Midbrain (tissue), 1 donor: ENCODE results near the gene ST8SIA1.
"Not testable (repeated sequence)": the region's sequence is repeated elsewhere in the genome, so short reads cannot be mapped to it uniquely, and the experiment has no call there.

ENCODE experiments used
- DNase-seq: peaks from one replicate; lab custom pipeline; 2025; lab: John Stamatoyannopoulos, UW

The ST8SIA1 gene, protein sequence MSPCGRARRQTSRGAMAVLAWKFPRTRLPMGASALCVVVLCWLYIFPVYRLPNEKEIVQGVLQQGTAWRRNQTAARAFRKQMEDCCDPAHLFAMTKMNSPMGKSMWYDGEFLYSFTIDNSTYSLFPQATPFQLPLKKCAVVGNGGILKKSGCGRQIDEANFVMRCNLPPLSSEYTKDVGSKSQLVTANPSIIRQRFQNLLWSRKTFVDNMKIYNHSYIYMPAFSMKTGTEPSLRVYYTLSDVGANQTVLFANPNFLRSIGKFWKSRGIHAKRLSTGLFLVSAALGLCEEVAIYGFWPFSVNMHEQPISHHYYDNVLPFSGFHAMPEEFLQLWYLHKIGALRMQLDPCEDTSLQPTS

DNA sequence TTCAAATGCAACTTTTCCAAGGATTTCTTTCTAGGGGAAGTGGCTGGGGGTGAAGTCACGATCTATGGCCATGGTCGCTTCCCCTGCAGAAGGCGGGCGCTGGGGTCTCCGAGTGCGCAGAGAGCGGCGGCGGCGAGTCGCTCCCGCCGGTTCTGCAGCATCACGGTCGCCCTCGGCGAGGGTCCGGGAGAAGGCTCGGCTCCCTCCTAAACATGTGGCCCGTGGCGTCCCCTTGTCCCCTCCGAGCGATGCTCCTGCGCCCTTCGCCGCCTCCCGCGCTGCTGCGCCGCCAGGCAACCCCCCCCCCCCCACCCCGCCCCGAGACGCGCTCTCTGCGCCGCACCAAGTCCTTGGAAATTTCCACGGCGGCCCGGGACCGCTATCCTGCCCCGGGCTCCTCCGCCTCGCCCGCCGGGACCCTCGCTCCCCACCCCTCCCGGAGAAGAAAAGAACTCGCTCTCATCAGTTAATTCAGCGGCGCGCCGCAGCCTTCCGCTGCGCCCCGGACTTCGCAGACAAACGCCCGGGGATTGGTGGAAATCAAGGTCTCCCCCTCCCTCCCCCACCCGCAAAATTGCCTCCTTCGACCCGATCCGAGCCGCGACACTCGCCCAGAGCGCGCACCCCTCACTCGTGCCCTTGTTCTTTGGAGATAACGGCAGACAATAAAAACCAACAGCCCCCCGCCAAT lies at the start of gene ST8SIA1:
ST8SIA1 (minus strand) TSS at position 298 of the 691 bp plus-strand sequence. CDS start 475 bp downstream, outside the sequence.
- DNase-seq = peak; percentile 42

DNA sequence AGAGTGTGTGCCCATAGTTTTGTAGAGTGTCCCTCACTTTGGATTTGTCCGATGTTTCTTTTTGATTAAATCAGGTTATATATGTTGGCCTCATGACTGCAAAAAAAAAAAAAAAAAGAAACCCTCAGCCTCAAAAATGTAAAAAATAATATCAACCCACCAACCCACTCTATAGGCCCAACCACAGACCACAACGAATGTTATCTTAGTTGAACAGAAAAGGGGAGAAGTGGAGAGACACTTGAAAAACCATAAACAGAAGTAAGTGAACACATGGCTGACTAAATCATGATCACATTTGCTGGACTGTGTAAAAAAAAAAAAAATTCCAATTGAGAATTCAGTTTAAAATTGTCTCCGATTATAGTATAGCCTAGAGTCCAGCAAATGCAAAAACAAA lies 45.5 kb upstream of the ST8SIA1 start:
- no peak for DNase-seq

GRCh38 chr12:22377731-22378496 lies 43.4 kb upstream of the ST8SIA1 start:
- no peak for DNase-seq

GRCh38 chr12:22376596-22377150 lies 42.2 kb upstream of the ST8SIA1 start:
- DNase-seq = not testable (repeated sequence)

GRCh38 chr12:22374508-22374907 lies 40.0 kb upstream of the ST8SIA1 start:
- DNase-seq = no peak

- DNase-seq = no peak
Observed at GRCh38 chr12:22372277-22372837, 37.9 kb upstream of the ST8SIA1 start.

DNA sequence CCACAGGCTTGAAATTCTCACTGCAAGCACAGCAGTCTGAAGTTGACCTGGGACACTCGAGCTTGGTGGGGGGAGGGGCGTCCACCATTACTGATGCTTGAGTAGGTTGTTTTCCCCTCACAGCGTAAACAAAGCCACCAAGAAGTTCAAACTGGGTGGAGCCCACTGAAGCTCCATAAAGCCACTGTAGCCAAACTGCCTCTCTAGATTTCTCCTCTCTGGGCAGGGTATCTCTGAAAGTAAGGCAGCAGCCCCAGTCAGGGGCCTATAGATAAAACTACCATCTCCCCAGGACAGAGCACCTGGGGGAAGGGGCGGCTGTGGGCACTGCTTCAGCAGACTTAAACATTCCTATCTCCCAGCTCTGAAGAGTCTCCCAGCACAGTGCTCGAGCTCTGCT lies 31.7 kb upstream of the ST8SIA1 start:
- no peak for DNase-seq

DNA sequence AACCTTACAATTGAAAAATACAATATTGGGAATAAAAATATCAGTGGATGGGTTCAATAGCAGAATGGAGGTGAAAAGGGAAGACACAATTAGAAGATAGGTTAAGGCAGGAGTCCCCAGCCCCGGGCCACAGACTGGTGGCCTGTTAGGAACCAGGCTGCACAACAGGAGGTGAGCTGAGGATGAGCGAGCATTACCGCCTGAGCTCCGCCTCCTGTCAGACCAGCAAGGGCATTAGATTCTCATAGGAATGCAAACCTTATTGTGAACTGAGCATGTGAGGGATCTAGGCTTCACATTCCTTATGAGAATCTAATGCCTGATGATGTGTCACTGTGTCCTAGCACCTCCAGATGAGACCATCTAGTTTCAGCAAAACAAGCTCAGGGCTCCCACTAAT lies 27.3 kb upstream of the ST8SIA1 start:
- no peak for DNase-seq

DNA sequence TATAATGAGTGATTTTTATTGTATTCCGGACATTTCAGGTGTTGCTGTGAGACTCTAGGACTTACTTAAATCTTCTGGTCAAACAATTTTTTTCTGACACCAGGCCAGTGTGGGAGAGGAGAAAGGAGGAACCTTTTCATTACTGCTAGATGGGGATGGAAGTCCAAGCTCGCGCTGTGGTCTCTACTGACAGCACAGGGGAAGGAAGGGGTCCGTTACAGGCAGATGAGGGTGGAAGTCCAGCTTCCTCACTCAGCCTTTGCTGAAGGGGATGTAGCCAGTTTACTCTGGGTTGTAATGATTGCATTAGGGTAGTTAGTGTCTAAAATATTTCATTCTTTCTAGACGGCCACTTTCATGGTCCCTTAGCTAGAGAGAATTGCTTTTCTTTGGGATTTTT lies 26.3 kb upstream of the ST8SIA1 start:
- DNase-seq = no peak

- no peak for DNase-seq
Observed at GRCh38 chr12:22357531-22357930, 23.0 kb upstream of the ST8SIA1 start.

DNA sequence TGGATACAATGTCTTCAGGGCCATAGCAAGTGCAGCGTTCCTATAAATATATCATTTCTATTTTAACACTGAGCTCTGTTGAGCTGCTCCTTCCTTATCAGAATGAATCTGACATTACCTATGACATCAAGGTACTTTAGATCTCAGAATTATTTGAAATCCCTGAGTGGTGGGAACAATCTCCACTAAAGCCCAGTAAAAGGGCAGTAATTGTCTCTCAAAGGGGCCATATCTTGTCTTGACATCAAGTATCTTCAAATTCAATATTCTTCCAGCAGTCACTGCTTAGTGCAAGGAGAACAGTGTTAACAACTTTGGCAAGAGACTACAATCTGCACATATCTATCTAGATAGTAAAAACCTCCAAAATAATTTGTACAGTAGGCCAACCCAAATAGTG lies 21.7 kb upstream of the ST8SIA1 start:
- DNase-seq = no peak

GRCh38 chr12:22355011-22355580 lies 20.6 kb upstream of the ST8SIA1 start:
- DNase-seq = no peak

DNA sequence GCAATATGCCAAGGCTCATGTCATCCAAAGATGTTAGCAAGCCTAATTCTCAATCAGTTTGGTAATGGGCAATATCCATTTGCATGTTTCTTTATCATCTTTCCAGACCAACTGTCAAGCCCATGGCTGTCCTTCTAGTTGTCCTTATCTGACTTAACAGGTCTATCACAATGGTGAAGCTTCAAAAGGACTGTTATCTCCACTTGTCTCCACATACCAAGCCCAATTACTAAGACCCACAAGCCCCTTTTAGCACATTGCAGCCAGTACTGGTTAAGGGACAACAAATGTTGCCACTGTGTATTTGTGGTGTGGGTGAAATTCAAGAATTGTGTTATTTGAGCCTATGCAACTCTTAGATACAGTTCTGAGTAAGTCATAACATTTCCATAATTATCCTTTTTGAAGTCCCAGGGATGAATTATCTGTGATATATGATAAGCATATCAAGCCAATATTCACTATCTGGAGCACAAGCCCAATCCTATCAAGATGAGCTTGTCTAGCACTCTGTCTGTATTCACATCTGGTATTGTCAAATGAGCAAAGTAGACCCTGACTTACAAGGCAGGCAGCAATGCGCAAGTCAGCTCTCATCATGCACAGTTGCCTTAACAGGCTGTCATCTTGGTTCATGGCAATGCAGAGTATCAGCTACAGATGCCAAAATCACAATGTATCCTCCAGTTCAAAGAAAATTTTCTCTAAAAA lies 19.3 kb upstream of the ST8SIA1 start:
- no peak for DNase-seq

- no peak for DNase-seq
Observed at GRCh38 chr12:22350886-22351285, 16.4 kb upstream of the ST8SIA1 start.

GRCh38 chr12:22348208-22348607 lies 13.7 kb upstream of the ST8SIA1 start:
- no peak for DNase-seq

DNA sequence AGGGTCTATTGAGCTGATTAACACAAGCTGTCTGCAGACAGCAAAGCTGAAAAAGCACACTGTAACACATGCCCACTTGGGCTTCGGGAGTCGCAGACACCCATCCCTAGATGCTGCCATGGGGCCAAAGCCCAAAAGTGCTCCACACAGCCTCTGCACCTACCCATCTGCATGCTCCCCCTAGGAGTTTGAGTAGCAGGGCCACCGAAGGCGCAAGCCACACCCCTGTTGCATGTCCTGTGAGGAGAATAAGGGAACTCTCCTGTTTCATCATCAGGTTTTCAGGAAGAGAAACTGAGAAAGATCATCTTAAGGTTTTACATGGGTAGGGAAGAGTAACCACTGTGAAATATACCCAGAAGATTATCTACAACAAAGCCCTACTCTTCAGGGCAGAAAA lies 5.6 kb upstream of the ST8SIA1 start:
- DNase-seq = no peak

DNA sequence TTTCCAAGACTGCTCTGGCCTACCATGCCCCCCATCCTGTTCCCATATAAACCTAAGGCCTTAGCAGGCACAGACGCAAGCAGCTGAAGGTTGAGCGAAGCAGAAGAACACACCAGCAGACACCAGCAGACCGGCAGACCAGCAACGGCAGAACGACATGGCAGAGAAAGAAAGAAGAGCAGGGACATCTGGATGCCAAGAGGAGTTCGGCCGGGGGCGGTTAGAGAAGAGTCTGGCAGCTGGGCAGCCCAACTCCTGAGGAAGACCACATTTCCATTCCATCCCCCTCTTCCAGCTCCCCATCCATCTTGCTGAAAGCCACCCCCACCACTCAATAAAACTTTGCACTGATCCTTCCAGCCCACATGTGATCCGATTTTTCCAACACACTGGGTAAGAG lies 5.2 kb upstream of the ST8SIA1 start:
- no peak for DNase-seq

GRCh38 chr12:22335794-22336166 lies 1.3 kb upstream of the ST8SIA1 start:
- DNase-seq = no peak

DNA sequence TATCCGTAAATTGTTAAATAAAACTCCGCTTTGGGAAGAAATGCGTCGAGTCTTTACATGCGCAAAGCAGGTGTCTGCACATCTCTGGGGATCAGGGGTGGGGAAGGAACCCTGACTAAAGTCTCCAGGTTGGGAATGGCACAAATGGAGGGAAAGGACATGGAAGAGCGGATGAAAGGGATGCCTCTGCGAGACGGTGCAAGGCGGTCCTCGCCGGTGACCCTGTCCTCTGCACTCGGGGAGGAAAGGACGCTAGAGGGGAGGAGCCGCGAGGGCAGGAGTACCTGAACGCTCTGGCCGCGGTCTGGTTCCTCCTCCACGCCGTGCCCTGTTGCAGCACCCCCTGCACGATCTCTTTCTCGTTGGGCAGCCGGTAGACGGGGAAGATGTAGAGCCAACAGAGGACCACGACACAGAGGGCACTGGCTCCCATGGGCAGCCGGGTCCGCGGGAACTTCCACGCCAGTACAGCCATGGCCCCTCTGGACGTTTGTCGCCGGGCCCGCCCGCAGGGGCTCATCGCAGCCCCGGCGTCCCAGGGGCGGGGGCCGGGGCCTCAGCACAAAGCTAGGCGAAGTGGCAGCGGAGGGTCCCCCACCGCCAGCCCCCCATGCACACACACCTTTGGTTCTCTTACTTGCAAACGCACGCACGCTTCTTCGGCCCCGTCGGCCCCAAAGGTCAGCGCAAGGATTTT lies 646 bp downstream of the ST8SIA1 start:
- no peak for DNase-seq

DNA sequence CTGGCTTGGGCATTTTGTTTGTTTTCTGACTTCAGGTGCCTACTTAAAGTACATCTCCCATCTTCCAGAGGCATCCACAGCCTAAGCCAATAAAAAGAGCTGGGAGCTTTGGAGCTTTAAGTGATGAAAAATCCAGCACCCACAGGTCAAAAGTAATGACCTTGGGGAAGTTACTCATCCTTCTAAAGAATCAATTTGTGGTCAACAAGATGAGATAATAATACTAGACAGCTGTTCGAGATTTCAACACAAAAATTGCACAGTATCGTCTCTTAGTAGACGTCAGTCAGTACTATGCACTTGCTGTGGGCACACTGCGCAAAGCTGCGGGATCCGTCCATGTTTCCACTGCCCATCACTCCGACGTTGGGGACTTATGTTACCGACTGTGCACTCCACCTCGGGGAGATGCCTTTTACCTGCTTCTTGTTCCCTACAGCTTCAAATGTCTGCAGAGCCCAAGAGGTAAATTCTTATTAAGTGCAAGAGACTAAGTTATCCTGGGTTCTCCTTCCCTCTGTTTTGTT lies 1.3 kb downstream of the ST8SIA1 start:
- no peak for DNase-seq
